ENCODE results near the gene ZNF827.

ZNF827 gene

DNA sequence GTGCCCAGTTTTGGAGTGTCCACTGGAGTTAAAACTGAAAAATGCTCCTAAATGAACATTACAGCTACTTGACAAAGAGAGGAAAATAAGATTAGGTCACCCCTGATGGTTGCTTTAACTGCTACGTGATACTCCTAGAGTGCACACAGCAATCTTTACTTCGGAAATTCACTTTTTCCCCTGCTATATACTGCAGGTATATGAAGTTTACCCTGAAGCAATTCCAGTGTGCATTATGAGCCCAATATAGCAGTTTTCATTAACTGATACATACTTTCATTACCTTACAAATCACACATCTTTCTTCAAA lies 773 bp upstream of the ZNF827 start:
- H3K27me3 Mint-ChIP-seq (ENCODE audit: low read depth) = peaks cover 28% of the 10 kb centered on the region
- H3K4me1 Mint-ChIP-seq (ENCODE audit: low read depth) = peaks cover 20% of the 10 kb centered on the region
- H3K27ac Mint-ChIP-seq = peak overlapping the region; percentile 13
- peaks cover 5% of the 10 kb centered on the region for H3K36me3 Mint-ChIP-seq (ENCODE audit: low read depth)
- H3K9me3 Mint-ChIP-seq = no peaks in the 10 kb centered on the region
- H3K4me3 Mint-ChIP-seq = peak overlapping the region; percentile 92

DNA sequence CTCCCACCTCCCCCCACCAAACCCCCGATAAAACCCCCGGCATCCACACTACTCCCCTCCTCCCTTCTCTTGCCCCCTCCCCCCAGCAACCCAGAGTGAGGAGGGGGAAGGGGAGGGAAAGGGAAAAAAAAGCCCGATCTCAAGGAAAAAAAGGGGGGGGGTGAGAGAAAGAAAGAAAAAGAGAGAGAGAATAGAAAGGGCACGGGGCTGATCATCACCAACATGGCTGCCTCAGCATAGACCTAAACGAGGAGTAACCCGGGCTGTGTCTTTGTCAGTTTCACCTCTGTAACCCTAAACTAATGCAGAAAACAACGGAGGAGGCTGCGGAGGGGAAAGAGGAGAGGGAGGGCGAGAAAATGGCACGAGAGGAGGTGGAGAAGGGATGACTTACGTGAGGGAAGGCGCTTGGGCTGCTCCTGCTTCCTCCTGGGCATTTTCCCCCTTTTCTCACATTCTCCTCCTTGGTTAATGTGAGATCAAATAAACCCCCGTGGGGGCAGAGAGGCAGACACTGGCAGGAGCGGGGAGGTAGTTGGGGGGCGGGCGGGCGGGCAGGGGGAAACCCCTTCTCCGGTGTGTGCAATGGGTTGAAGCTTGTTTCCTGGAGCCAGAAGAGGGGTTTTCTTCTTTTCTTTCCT lies 532 bp downstream of the ZNF827 start:
- Mint-ChIP-seq H3K4me1 (ENCODE audit: low read depth) (peaks cover 20% of the 10 kb centered on the region), H3K9me3 (no peaks in the 10 kb centered on the region), H3K27me3 (ENCODE audit: low read depth) (peaks cover 22% of the 10 kb centered on the region)

DNA sequence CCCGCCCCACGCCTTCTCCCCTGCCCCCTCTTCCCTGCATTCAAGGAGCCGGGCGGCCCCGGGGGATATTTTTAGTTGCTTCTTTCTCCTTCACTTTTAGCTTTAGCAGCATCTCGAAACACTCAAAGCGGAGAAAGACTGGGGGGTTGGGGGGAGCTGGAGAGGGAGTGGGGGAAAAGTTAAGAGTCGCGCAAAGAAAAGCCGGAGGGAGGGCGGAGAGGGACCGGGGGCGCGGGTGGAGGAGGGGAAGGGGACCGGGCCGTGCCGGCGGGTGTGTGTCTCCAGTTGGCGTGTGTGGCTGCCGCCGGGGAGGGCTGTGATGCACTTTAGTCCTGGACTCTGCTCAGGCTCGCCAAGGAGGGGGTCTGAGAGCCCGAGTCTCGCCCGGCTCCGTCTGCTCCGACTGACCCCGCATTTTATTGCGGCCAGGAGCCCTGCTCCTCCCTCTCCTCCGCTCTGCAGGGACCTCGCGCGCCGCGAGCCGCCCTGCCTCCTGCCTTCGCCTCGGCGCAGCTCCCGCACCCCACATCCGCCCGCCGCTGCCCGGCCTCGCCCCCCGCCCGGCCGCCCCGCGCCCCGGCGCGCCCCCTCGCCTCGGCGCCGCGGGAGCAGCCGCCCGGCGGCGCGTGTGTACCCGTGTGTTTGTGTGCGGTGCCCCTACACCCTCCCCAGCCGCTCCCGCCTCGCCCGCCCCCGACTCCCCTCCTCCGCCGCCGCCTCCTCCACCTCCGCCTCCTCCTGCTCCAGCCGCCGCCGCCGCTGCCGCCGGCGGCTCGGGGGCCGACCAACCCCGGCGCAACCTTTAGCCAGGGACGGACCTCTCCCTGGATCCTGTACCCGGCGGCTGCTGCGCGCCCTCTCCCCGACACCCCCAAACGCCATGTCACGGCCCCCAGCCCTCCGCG lies 1.4 kb downstream of the ZNF827 start:
- Mint-ChIP-seq H3K27ac (peak overlapping the region; percentile 83), H3K4me3 (peak overlapping the region; percentile 92), H3K36me3 (ENCODE audit: low read depth) (peaks cover 7% of the 10 kb centered on the region), H3K27me3 (ENCODE audit: low read depth) (peaks cover 22% of the 10 kb centered on the region), H3K9me3 (no peaks in the 10 kb centered on the region), H3K4me1 (ENCODE audit: low read depth) (peaks cover 20% of the 10 kb centered on the region)

More for the DNA sequence above, 532 bp downstream of the ZNF827 start:
- H3K36me3 Mint-ChIP-seq (ENCODE audit: low read depth) = peaks cover 7% of the 10 kb centered on the region
- H3K27ac Mint-ChIP-seq = peak overlapping the region; percentile 87
- peak overlapping the region; percentile 92 for H3K4me3 Mint-ChIP-seq

DNA sequence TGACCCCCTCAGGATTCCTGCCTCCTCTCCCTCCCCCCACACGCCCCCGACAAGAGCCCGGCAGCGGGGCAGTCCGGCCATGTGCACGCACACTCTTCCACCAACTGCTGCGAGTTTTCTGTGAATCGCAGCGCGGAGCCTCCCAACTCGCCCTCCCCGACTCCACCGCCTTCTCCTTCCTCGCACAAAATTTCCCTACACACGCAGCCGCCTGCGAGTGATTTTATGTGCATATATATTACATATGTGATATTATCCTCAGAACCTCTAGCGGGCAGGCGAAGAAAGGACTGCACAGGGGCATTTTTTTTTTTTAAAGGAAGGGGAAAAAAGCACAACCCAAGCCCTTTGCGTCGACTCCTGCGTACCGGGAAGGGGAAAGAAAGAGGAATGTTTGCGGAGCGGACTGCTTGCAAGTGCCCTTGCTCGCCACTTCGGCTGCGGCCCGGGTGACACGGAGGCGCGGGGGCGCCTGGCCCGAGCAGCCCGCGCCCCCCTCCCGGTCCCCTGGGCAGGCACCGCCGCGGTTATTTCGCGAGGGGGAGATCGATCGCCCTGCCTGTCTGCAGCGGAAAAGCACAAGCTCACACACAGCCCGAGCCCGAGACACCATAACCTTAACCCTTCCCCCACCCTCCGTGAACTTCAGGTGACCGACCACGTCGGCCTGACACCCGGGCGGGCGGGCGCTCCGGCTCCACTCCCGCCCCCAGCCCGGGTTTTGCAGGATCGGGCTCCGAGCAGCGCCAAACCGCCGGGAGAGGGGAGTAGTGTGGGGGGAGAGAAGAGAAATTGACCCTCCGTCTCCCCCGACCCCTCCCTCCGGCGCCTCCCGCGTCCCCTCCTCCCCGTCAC lies 2.3 kb downstream of the ZNF827 start:
- Mint-ChIP-seq H3K27me3 (ENCODE audit: low read depth) (peaks cover 22% of the 10 kb centered on the region), H3K36me3 (ENCODE audit: low read depth) (peaks cover 7% of the 10 kb centered on the region), H3K4me3 (peak overlapping the region; percentile 91), H3K9me3 (no peaks in the 10 kb centered on the region), H3K27ac (peak overlapping the region; percentile 90), H3K4me1 (ENCODE audit: low read depth) (peaks cover 25% of the 10 kb centered on the region)

DNA sequence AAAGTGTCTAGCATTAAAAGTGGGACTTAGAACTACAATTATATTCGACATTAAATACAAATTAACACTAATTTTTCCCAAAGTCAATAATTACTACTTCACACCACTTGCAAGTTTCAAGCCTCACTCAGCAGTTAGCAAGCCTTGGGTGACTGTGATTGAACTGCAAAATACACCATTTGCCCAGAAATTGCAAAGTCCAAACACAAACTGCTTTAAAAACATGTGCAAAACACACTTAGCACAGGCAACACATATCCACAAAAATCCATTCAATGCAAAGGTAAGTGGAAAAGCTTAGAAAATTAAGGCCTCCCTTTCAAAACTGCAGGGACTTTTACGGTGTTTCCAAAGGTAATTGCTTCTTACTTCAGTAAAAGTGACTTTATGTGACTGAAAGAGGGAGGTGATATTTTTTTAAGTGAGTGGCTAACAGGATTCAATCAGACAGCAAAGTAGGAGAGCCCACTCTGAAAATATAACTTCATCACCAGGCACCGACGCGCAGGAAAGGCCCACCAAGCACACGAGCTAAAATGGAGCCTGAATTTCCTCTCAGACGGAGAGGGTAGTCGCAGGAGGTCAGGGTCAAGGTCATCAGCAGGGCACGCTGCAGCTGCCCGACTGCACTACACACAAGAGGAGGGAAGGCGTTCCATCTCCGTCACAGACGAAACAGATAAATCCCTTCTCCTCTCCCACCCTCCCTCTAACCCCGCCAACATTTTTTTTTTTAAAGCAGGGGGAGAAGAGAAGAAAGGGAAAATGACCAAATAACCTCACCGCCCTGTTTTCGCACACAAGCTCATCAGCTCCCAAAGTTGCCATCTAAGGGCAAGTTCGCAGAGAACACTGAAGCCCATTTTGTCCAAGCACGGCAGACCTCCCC lies 3.1 kb downstream of the ZNF827 start:
- Mint-ChIP-seq H3K9me3 (no peaks in the 10 kb centered on the region), H3K4me1 (ENCODE audit: low read depth) (peaks cover 27% of the 10 kb centered on the region), H3K36me3 (ENCODE audit: low read depth) (peaks cover 7% of the 10 kb centered on the region), H3K4me3 (peak overlapping the region; percentile 91), H3K27ac (peak overlapping the region; percentile 90), H3K27me3 (ENCODE audit: low read depth) (peaks cover 18% of the 10 kb centered on the region)

DNA sequence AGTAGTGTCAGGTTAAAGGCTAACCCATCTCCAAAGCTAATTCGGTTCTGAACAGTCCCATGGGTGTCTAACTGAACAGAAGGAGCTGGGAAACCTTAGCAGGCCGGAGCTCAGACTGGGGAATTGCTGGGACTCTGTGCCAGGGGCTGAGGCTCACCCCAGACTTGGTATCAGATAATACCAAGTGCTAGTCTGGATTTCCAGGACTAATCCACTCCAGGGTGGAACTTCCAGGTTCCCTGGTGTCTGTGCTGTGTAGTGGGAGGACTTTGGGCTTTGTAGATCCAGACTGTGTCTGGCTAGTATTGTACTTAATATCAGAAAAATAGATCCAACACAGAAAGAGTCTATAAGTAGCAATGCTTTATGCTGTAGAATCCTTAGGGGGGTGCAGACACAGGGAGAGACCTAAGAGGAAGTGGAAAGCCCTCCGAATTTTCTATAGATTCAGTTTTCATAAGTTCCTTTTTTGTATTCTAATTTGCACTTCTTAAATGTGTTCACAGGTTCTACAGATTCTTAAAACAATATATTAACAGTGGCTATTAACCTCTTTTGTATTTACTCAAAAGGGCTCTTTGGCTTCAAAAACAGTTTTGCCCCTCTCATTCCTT lies 4.1 kb downstream of the ZNF827 start:
- peaks cover 31% of the 10 kb centered on the region for H3K4me1 Mint-ChIP-seq (ENCODE audit: low read depth)
- peaks cover 7% of the 10 kb centered on the region for H3K36me3 Mint-ChIP-seq (ENCODE audit: low read depth)
- peak overlapping the region; percentile 91 for H3K4me3 Mint-ChIP-seq
- H3K9me3 Mint-ChIP-seq = no peaks in the 10 kb centered on the region
- H3K27ac Mint-ChIP-seq = no peak overlapping the region
- H3K27me3 Mint-ChIP-seq (ENCODE audit: low read depth) = peaks cover 13% of the 10 kb centered on the region

DNA sequence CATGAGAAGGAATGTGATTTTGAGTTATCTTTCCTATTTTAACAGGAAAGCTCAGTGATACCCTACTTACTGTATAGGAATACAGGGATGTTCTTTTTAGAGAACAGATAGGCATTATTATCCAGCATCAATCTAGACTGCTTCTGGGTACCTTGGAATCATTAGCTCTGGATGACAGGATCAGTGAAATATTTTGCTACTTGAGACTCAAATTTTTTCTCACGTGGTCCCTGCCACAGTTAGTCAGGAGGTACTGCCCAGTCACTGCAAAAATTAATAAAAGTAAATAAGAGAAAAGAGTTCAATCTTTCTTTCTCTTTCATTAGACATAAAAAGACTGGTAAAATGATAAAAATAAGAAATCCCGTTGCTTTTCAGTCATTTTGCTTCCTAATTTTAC lies 5.5 kb downstream of the ZNF827 start:
- peaks cover 4% of the 10 kb centered on the region for H3K36me3 Mint-ChIP-seq (ENCODE audit: low read depth)
- H3K27me3 Mint-ChIP-seq (ENCODE audit: low read depth) = peaks cover 3% of the 10 kb centered on the region
- no peak overlapping the region for H3K27ac Mint-ChIP-seq
- no peak overlapping the region for H3K4me3 Mint-ChIP-seq
- H3K9me3 Mint-ChIP-seq = no peaks in the 10 kb centered on the region
- H3K4me1 Mint-ChIP-seq (ENCODE audit: low read depth) = peaks cover 23% of the 10 kb centered on the region

DNA sequence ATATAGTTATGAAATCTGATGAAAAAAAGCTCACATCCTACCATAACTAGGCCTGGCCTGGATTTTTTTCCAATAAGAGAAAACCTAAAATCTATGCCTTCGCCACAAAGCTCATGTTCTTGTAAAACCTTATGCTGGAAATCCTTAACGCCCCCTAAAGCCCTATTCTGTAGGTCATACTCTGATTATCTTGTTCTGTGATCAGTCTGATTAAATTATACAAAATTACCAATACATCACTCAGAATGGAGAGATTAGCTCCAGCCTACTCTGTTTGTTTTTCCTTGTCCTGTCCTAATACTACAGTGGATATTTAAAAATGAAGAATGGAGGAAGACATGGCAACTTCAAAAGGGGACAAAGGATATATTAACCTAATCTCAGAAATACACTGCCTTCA lies 7.2 kb downstream of the ZNF827 start:
- no peak overlapping the region for H3K4me3 Mint-ChIP-seq
- peaks cover under 1% of the 10 kb centered on the region for H3K9me3 Mint-ChIP-seq
- peaks cover 5% of the 10 kb centered on the region for H3K36me3 Mint-ChIP-seq (ENCODE audit: low read depth)
- H3K4me1 Mint-ChIP-seq (ENCODE audit: low read depth) = peaks cover 26% of the 10 kb centered on the region
- H3K27ac Mint-ChIP-seq = no peak overlapping the region
- H3K27me3 Mint-ChIP-seq (ENCODE audit: low read depth) = no peaks in the 10 kb centered on the region

DNA sequence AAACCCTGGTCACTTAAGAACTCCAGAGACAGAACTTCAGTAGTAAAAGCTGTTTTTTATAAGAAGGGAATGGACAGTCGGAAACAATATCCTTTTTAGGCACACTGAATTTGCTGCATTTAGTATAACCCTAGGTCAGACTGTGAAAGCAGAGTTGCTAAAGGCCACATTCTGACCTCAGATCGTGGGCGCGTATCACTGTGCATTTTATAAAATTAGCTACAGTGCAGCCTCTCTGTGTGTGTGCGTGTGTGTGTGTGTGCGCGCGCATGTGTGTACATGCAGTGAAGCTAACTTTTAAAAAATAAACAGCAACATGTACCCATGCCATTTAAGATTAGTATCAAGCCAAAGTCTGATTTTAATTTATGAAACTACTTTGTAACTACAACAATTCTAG lies 8.0 kb downstream of the ZNF827 start:
- peaks cover 11% of the 10 kb centered on the region for H3K36me3 Mint-ChIP-seq (ENCODE audit: low read depth)
- H3K27ac Mint-ChIP-seq = no peak overlapping the region
- H3K4me3 Mint-ChIP-seq = no peak overlapping the region
- H3K4me1 Mint-ChIP-seq (ENCODE audit: low read depth) = peaks cover 20% of the 10 kb centered on the region
- no peaks in the 10 kb centered on the region for H3K27me3 Mint-ChIP-seq (ENCODE audit: low read depth)
- peaks cover 8% of the 10 kb centered on the region for H3K9me3 Mint-ChIP-seq

DNA sequence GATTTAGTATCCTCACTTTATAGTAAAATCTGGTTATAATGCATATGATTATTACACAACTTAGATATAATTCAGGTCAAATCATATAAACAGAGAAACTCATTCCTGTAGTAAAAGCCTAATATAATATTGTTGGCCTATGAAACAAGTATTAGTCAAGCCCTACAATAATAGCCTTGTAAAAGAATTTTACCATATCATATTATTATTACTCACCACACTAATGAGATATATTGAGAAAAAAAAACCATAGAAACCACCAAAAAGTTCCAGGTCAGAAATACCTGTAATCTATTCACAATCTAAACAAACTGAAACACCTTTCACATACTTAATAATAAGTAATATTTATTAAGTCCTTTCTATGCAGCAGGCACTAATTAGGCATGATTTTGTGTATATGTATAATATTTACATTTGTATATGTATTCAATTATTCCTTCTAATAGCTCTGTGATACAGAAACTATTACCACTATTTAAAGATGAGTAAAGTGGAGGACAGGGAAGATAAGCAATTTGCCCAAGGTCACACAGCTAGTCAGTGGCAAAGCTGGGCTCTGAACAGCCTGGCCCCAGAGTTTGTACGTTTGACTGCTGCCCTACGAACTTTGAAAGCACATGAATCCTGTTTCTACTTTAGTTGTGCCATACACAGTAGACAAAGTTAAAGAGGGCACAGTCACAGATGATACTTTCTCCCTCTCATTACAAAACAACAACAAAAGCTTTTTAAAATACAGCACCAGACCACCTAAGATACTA lies 9.0 kb downstream of the ZNF827 start:
- peaks cover 16% of the 10 kb centered on the region for H3K36me3 Mint-ChIP-seq (ENCODE audit: low read depth)
- no peak overlapping the region for H3K27ac Mint-ChIP-seq
- peaks cover 15% of the 10 kb centered on the region for H3K4me1 Mint-ChIP-seq (ENCODE audit: low read depth)
- peaks cover 16% of the 10 kb centered on the region for H3K9me3 Mint-ChIP-seq
- H3K4me3 Mint-ChIP-seq = no peak overlapping the region
- H3K27me3 Mint-ChIP-seq (ENCODE audit: low read depth) = no peaks in the 10 kb centered on the region

DNA sequence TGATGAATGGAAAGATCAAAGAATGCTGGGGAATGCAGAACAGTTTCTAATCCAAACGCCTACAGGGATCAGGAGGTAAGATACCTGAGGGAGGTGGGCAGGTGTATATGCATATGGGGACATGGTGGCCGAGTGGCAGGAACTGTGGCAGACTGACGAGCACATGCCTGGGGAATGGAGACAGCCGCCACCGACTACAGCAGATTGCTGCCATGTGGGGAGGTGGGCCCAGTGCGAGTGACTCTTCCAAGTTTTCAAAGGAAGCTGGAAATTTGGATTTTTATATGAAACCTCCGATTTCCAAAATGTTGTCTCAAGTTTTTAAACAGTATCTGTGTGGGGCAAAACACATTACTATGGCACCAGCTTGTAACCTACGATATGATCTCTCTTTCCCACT lies 9.9 kb downstream of the ZNF827 start:
- H3K27ac Mint-ChIP-seq = no peak overlapping the region
- H3K36me3 Mint-ChIP-seq (ENCODE audit: low read depth) = peaks cover 19% of the 10 kb centered on the region
- peaks cover 17% of the 10 kb centered on the region for H3K4me1 Mint-ChIP-seq (ENCODE audit: low read depth)
- peaks cover 18% of the 10 kb centered on the region for H3K9me3 Mint-ChIP-seq
- H3K4me3 Mint-ChIP-seq = no peak overlapping the region
- no peaks in the 10 kb centered on the region for H3K27me3 Mint-ChIP-seq (ENCODE audit: low read depth)

DNA sequence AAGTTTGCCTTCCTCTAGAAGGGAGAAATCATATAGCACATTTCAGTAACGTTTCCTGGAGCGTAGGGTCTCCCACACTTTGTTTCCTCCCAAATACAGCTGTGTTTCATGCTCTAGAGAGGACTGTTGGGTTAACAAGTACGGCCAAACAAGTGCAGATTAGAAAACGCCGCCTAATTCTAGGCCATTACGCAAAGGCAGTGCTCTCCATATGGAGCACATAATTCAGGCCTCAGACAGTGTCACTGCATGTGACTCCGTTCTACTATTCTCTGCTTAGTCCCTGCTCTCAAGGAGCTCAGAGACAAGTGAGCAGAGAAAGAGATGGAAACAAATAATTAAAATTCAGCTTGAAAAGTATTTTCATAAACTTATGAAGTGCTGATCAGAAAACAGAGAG lies 11.6 kb downstream of the ZNF827 start:
- Mint-ChIP-seq H3K27me3 (ENCODE audit: low read depth) (no peaks in the 10 kb centered on the region), H3K36me3 (ENCODE audit: low read depth) (peaks cover 19% of the 10 kb centered on the region), H3K4me1 (ENCODE audit: low read depth) (peaks cover 17% of the 10 kb centered on the region), H3K4me3 (no peak overlapping the region), H3K27ac (no peak overlapping the region), H3K9me3 (peaks cover 18% of the 10 kb centered on the region)

DNA sequence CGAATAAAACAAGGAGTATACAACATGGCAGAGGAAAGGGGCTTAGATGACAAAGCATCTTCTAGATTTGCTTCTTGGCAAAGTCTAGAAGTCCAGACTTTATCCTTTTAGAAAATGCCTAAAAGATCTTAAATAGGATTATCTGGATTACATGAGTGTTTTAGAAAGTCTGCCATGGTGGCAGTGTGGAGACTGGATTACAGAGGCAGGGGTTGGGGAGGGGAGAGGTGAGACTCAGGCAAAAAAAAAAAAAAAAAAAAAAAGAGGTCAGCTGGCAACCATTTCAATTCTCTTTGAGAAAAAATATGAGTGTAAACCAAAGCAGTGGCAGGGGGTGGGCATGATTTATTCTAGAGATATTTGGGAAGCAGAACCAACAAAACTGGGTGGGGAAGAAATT lies 17.4 kb downstream of the ZNF827 start:
- H3K36me3 Mint-ChIP-seq (ENCODE audit: low read depth) = peaks cover 21% of the 10 kb centered on the region
- H3K4me1 Mint-ChIP-seq (ENCODE audit: low read depth) = peaks cover 11% of the 10 kb centered on the region
- no peak overlapping the region for H3K4me3 Mint-ChIP-seq
- H3K27ac Mint-ChIP-seq = no peak overlapping the region
- no peaks in the 10 kb centered on the region for H3K27me3 Mint-ChIP-seq (ENCODE audit: low read depth)
- peaks cover 16% of the 10 kb centered on the region for H3K9me3 Mint-ChIP-seq
